Parathyroid adenoma (tissue), 2 donors: ENCODE results near the gene RNF214.
A peak's percentile ranks its signal among the peaks of the same experiment; 100 is the strongest.

Experiments used
- H2AFZ ChIP-seq: fragments of 300-600 bp; sonication (generic); one replicate; pipeline ENCODE4 v1.7.0; 2017; ENCODE audit warnings: antibody characterized with exemption, mild to moderate bottlenecking
- H3K27ac ChIP-seq: fragments of 300-600 bp; sonication (generic); one replicate; pipeline ENCODE4 v1.7.0; 2017
- H3K27me3 ChIP-seq: fragments of 300-600 bp; sonication (generic); one replicate; pipeline ENCODE4 v1.7.0; 2017; ENCODE audit warnings: low read length; ENCODE audit not compliant: control insufficient read depth, insufficient read depth
- H3K36me3 ChIP-seq: fragments of 300-600 bp; sonication (generic); one replicate; pipeline ENCODE4 v1.7.0; 2017; ENCODE audit warnings: low read length; ENCODE audit not compliant: control insufficient read depth, insufficient read depth
- H3K4me1 ChIP-seq: fragments of 300-600 bp; sonication (generic); one replicate; pipeline ENCODE4 v1.7.0; 2017; ENCODE audit warnings: control low read depth
- H3K4me2 ChIP-seq: fragments of 300-600 bp; sonication (generic); one replicate; pipeline ENCODE4 v1.7.0; 2017; ENCODE audit warnings: low read length
- H3K4me3 ChIP-seq: fragments of 300-600 bp; sonication (generic); one replicate; pipeline ENCODE4 v1.7.0; 2017; ENCODE audit warnings: low read depth, low read length
- H3K79me2 ChIP-seq: fragments of 300-600 bp; sonication (generic); one replicate; pipeline ENCODE4 v1.7.0; 2017; ENCODE audit warnings: control low read depth
- H3K9ac ChIP-seq: fragments of 300-600 bp; sonication (generic); one replicate; pipeline ENCODE4 v1.7.0; 2017; ENCODE audit warnings: mild to moderate bottlenecking
- H3K9me3 ChIP-seq: fragments of 300-600 bp; sonication (generic); one replicate; pipeline ENCODE4 v1.7.0; 2017; ENCODE audit warnings: low read length; ENCODE audit not compliant: control insufficient read depth
- CTCF ChIP-seq: fragments of 300-600 bp; sonication (generic); IDR thresholded peaks from one replicate; pipeline ENCODE4 v1.7.0; 2017; ENCODE audit warnings: antibody characterized with exemption, mild to moderate bottlenecking
- donor health status: primary hyperparathyroidism.

Gene RNF214

GRCh38 chr11:117197006-117197405, 35.5 kb upstream of the RNF214 start:
- Histone ChIP-seq H3K36me3 (no peaks in the 10 kb centered on the region), H3K79me2 (no peaks in the 10 kb centered on the region), H3K9me3 (no peaks in the 10 kb centered on the region), H3K4me3 (no peak overlapping the region), H3K9ac (no peak overlapping the region), H3K4me2 (no peak overlapping the region), H3K27me3 (no peaks in the 10 kb centered on the region), H3K4me1 (no peaks in the 10 kb centered on the region), H2AFZ (no peak overlapping the region), H3K27ac (no peak overlapping the region)
- TF ChIP-seq CTCF = no peak

GRCh38 chr11:117197516-117198456, 34.7 kb upstream of the RNF214 start:
- Histone ChIP-seq H3K4me3 (no peak overlapping the region), H3K79me2 (no peaks in the 10 kb centered on the region), H2AFZ (no peak overlapping the region), H3K4me2 (no peak overlapping the region), H3K4me1 (no peaks in the 10 kb centered on the region), H3K27me3 (no peaks in the 10 kb centered on the region), H3K27ac (peak overlapping the region; percentile 11), H3K36me3 (no peaks in the 10 kb centered on the region), H3K9ac (no peak overlapping the region), H3K9me3 (no peaks in the 10 kb centered on the region)
- TF ChIP-seq CTCF = peak; percentile 28

GRCh38 chr11:117198613-117199012, 33.9 kb upstream of the RNF214 start:
- Histone ChIP-seq H3K79me2 (no peaks in the 10 kb centered on the region), H3K4me3 (no peak overlapping the region), H3K4me2 (no peak overlapping the region), H3K27ac (peak overlapping the region; percentile 29), H3K27me3 (no peaks in the 10 kb centered on the region), H3K36me3 (no peaks in the 10 kb centered on the region), H2AFZ (no peak overlapping the region), H3K9ac (no peak overlapping the region), H3K9me3 (no peaks in the 10 kb centered on the region), H3K4me1 (no peaks in the 10 kb centered on the region)
- no peak for TF ChIP-seq CTCF

GRCh38 chr11:117199053-117199915, 33.2 kb upstream of the RNF214 start, which contains the start of gene TAGLN:
Gene TAGLN, plus strand, starts transcription at chr11:117199370. Its CDS starts 3,644 bp downstream, at chr11:117203014.
- Histone ChIP-seq H3K9ac (no peak within 1 kb of the TSS), H2AFZ (no peak within 1 kb of the TSS), H3K4me1 (no peaks in the 10 kb centered on the region), H3K36me3 (no peaks in the 10 kb centered on the region), H3K27me3 (no peaks in the 10 kb centered on the region), H3K79me2 (no peaks in the 10 kb centered on the region), H3K27ac (peak within 1 kb of the TSS; percentile 39), H3K9me3 (no peaks in the 10 kb centered on the region), H3K4me3 (peak within 1 kb of the TSS; percentile 27), H3K4me2 (no peak within 1 kb of the TSS)
- TF ChIP-seq CTCF = no peak
